ENCODE measurements around the gene CXorf58. TPM values are rescaled to one million over a fixed set of nuclear protein-coding genes. Genes with fewer than 3 reads are reported as not detected.

Gene CXorf58
- total and polyA plus RNA-seq, 2 of the 13 experiments (the other 11 are each of a cell fraction or from before 2014, with no cell fraction given) = not detected

- TF ChIP-seq KDM1A (CRISPR knock-in tag; IDR thresholded peaks at IDR 0.05) = peak; percentile 43; the same call in 1 of the 2 replicates
- TF ChIP-seq ZNF710 (CRISPR knock-in tag; IDR thresholded peaks at IDR 0.05; ENCODE audit: borderline replicate concordance) = no peak
- peak; percentile 82 for TF ChIP-seq ZMYM3 (CRISPR knock-in tag; IDR thresholded peaks at IDR 0.05)
- no peak for TF ChIP-seq GABPA (IDR thresholded peaks at IDR 0.05; ENCODE audit: low read depth, low read length)
- peak; percentile 4; the same call in 1 of the 2 replicates for TF ChIP-seq GABPA (CRISPR knock-in tag; IDR thresholded peaks at IDR 0.05; ENCODE audit: low read depth)
These were observed 606 bp downstream of the CXorf58 start (continued) for GRCh38 chrX:23908219-23909004.

- intact Hi-C loops (cut with micrococcal nuclease; ENCODE audit: unreplicated experiment) = loop anchor here (10.0 kb wide), 1 partner anchor 334 kb away; no protein-coding TSS in a partner anchor
- in situ Hi-C loops (cut with HindIII; ENCODE audit: extremely low pct_ligation_motif_present, low pct_unique_long_range_greater_than_20kb) = no loop called here
- 41% methylated on average over 5 of the region's 5 CpGs for WGBS (ENCODE audit: low lambda C conversion rate)
- CTCF ChIA-PET (ENCODE audit: low intra/inter-chr PET ratio, low total read pairs) = no interaction called here
- H3K4me3 ChIP-seq (replicated peaks in 1 of 3; ENCODE audit: insufficient read depth in 1 of 3, low read depth in 2 of 3, low read length in 3 of 3) = no peak overlapping the region
- H3K36me3 ChIP-seq (replicated peaks in 1 of 2; ENCODE audit: control insufficient read depth in 1 of 2, insufficient read depth in 2 of 2, low read length in 2 of 2) = no peaks in the 10 kb centered on the region
- peaks cover 2% of the 10 kb centered on the region for H3K79me2 ChIP-seq (ENCODE audit: insufficient read depth, low read length)
- POLR2A ChIA-PET = no interaction called here
- H2AFZ ChIP-seq (ENCODE audit: low read length) = no peak overlapping the region
- FAIRE-seq (no peak), ATAC-seq (no peak), DNase-seq (ENCODE audit: low spot score) (no peak)
- H3K9me3 ChIP-seq (ENCODE audit: low read length) = no peaks in the 10 kb centered on the region
- H3K4me2 ChIP-seq (ENCODE audit: low read depth, low read length) = no peak overlapping the region
- H3K4me1 ChIP-seq (ENCODE audit: insufficient read depth, low read length) = peaks cover 23% of the 10 kb centered on the region
- no peak overlapping the region for H3K27ac ChIP-seq (ENCODE audit: extremely low read length, insufficient read depth, low read length)
- H3K9ac ChIP-seq (ENCODE audit: insufficient read depth, low read depth, low read length) = no peak overlapping the region
- no TSS peak for BruUV-seq (replicated peaks)
- H3K27me3 ChIP-seq (ENCODE audit: control insufficient read depth in 1 of 2, insufficient read depth in 2 of 2, low read length in 2 of 2) = no peaks in the 10 kb centered on the region
- no peaks in the 10 kb centered on the region for H4K20me1 ChIP-seq (ENCODE audit: insufficient read depth, low read length)
- TF ChIP-seq HMGXB4 (CRISPR knock-in tag; IDR thresholded peaks at IDR 0.05; ENCODE audit: borderline replicate concordance in 1 of 2, low read depth in 1 of 2) (no peak), KMT2B (CRISPR knock-in tag; IDR thresholded peaks at IDR 0.05) (no peak), SMAD9 (CRISPR knock-in tag; IDR thresholded peaks at IDR 0.05) (no peak), ZNF672 (CRISPR knock-in tag; IDR thresholded peaks at IDR 0.05) (no peak), SMYD3 (CRISPR knock-in tag; IDR thresholded peaks at IDR 0.05) (no peak), CTCF (CRISPR knock-in tag; IDR thresholded peaks at IDR 0.05) (no peak)
These were observed 3.5 kb downstream of the CXorf58 start for GRCh38 chrX:23911126-23911835.
